AG04449 (cell line): ENCODE measurements around the gene PRKCI.
"Not testable (repeated sequence)": the region's sequence is repeated elsewhere in the genome, so short reads cannot be mapped to it uniquely, and the experiment has no call there.

ENCODE experiments used
- CTCF ChIA-PET: fragments of 350-600 bp; formaldehyde crosslinking; extraction: SDS; loops from one replicate; lab custom pipeline; 2021; ENCODE audit warnings: antibody characterized with exemption; lab: Yijun Ruan, JAX
- POLR2A ChIA-PET: fragments of 400-600, 350-600 bp; formaldehyde crosslinking; extraction: SDS; loops from one replicate; lab custom pipeline; 2020; ENCODE audit warnings: antibody characterized with exemption, inconsistent platforms; lab: Yijun Ruan, JAX
- DNase-seq: peaks from one replicate; pipeline ENCODE4 v3.0.0-alpha.2; 2010; ENCODE audit warnings: low read depth, low spot score
- H3K4me3 ChIP-seq: 2 replicates; pipeline ENCODE4 v1.5.1; 2011; ENCODE audit warnings: low read depth, mild to moderate bottlenecking, control low read depth, low read length
- TF ChIP-seq, protein P1 (sequence below): IDR thresholded peaks from one replicate; pipeline ENCODE4 v1.5.1; 2011; ENCODE audit warnings: mild to moderate bottlenecking, moderate library complexity, low read length, control low read depth, inconsistent platforms; ENCODE audit not compliant: insufficient read depth; ENCODE audit errors: missing control alignments

The PRKCI gene

GRCh38 chr3:170322566-170323269 lies 100.5 kb downstream of the PRKCI start:
- no peak for DNase-seq
- TF ChIP-seq, protein P1, sequence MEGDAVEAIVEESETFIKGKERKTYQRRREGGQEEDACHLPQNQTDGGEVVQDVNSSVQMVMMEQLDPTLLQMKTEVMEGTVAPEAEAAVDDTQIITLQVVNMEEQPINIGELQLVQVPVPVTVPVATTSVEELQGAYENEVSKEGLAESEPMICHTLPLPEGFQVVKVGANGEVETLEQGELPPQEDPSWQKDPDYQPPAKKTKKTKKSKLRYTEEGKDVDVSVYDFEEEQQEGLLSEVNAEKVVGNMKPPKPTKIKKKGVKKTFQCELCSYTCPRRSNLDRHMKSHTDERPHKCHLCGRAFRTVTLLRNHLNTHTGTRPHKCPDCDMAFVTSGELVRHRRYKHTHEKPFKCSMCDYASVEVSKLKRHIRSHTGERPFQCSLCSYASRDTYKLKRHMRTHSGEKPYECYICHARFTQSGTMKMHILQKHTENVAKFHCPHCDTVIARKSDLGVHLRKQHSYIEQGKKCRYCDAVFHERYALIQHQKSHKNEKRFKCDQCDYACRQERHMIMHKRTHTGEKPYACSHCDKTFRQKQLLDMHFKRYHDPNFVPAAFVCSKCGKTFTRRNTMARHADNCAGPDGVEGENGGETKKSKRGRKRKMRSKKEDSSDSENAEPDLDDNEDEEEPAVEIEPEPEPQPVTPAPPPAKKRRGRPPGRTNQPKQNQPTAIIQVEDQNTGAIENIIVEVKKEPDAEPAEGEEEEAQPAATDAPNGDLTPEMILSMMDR, result no peak
- ChIA-PET CTCF (interaction anchor here (1.1 to 1.4 kb wide), 2 partner anchors 11 to 88 kb away, joined by 3 read pairs; no protein-coding TSS in a partner anchor), POLR2A (no interaction called here)
- H3K4me3 ChIP-seq, result no peak overlapping the region

GRCh38 chr3:170323331-170323730 lies 101.1 kb downstream of the PRKCI start:
- POLR2A ChIA-PET, result no interaction called here

DNA sequence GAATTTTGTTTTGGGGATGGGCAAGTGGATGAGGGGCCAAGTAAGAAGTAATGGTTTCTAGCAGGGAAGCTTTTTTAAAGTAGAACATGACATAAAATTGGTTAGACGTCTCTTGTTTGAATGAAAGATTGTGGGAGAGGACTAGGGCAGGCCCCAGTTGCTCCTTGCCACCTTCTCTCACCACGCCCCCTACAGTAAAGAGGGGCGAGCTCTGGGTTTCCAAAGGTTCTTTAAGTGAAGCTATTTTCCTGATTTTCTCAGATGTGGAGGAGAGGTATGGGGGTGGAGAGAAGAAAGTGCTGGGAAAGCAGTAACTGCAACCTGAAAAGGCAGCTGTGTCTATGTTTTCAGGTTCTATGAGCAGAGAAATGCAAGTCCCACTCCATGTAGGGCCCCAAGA lies 102.7 kb downstream of the PRKCI start:
- no peak overlapping the region for H3K4me3 ChIP-seq
- TF ChIP-seq, protein P1, result no peak
- no peak for DNase-seq
- ChIA-PET CTCF (interaction anchor here (1.6 to 1.8 kb wide), 2 partner anchors 17 kb away, joined by 4 to 6 read pairs; no protein-coding TSS in a partner anchor), POLR2A (no interaction called here)

More at GRCh38 chr3:170323331-170323730, 101.1 kb downstream of the PRKCI start:
- no peak overlapping the region for H3K4me3 ChIP-seq
- DNase-seq, result no peak
- TF ChIP-seq, protein P1, result no peak
- CTCF ChIA-PET, result interaction anchor here (0.7 to 1.8 kb wide), 4 partner anchors 11 to 486 kb away, joined by 3 to 6 read pairs (median 4); no protein-coding TSS in a partner anchor

DNA sequence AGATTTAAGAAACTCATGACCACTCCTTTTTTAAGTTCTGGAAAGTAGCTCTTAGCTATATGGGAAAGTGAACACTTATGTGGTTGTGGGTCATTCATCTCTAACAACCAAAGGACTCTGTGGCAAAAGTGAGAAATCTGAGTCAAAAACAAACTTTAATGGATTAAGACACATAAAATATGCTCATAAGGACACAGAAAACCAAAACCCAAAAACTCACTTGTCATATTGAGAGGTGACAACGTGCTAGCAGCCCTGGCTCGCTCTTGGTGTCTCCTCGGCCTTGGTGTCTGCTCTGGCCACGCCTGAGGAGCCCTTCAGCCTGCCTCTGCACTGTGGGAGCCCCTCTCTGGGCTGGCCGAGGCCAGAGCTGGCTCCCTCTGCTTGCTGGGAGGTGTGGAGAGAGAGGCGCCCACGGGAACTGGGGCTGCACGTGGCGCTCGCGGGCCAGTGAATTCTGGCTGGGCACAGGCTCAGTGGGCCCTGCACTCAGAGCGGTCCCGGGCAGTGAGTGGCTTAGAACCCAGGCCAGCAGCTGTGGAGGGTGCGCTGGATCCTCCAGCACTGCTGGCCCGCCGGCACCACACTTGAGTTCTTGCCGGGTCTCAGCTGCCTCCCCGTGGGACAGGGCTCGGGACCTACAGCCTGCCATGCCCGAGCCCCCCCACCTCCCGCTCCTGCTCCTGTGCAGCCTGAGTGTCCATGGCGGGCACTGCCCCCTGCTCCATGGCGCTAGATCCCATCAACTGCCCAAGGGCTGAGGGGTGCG lies 105.0 kb downstream of the PRKCI start:
- H3K4me3 ChIP-seq, result no peak overlapping the region
- no peak for DNase-seq
- POLR2A ChIA-PET, result no interaction called here
- CTCF ChIA-PET, result interaction anchor here (1.4 kb wide), 1 partner anchor 522 kb away, joined by 5 read pairs; no protein-coding TSS in a partner anchor
- TF ChIP-seq, protein P1, result no peak

GRCh38 chr3:170327868-170328548 lies 105.8 kb downstream of the PRKCI start:
- DNase-seq, POLR2A ChIA-PET, H3K4me3 ChIP-seq: not testable (repeated sequence)
- CTCF ChIA-PET, result interaction anchor here (1.0 to 1.4 kb wide), 2 partner anchors 11 to 521 kb away, joined by 3 to 5 read pairs; no protein-coding TSS in a partner anchor

- no peak overlapping the region for H3K4me3 ChIP-seq
- no peak for DNase-seq
- TF ChIP-seq, protein P1, result no peak
- CTCF ChIA-PET, result no interaction called here
- POLR2A ChIA-PET, result no interaction called here
Measured at GRCh38 chr3:170330366-170330765, 108.1 kb downstream of the PRKCI start.
